LNCAP (cell line): ENCODE measurements around the gene SH3BGRL2.

ENCODE experiments used
- CTCF ChIP-seq: fragments of 450-650 bp; IDR thresholded peaks from 2 replicates; pipeline ENCODE4 v1.5.1; 2017; ENCODE audit warnings: mild to moderate bottlenecking

The SH3BGRL2 gene

GRCh38 chr6:79694156-79694555 is 63.0 kb downstream of the SH3BGRL2 start:
- no peak for TF ChIP-seq CTCF

- TF ChIP-seq CTCF: no peak
Measured at GRCh38 chr6:79694623-79695343, 63.7 kb downstream of the SH3BGRL2 start.

- TF ChIP-seq CTCF: no peak
Measured at GRCh38 chr6:79697430-79697829, 66.3 kb downstream of the SH3BGRL2 start.

GRCh38 chr6:79699606-79700005 is 68.5 kb downstream of the SH3BGRL2 start:
- TF ChIP-seq CTCF: no peak

GRCh38 chr6:79702691-79703090 is 71.6 kb downstream of the SH3BGRL2 start:
- TF ChIP-seq CTCF: no peak

GRCh38 chr6:79704200-79704599 is 73.1 kb downstream of the SH3BGRL2 start:
- no peak for TF ChIP-seq CTCF

- TF ChIP-seq CTCF: no peak
Measured at GRCh38 chr6:79705456-79705995, 74.4 kb downstream of the SH3BGRL2 start.

- no peak for TF ChIP-seq CTCF
Measured at GRCh38 chr6:79706527-79706926, 75.4 kb downstream of the SH3BGRL2 start.
